ENCODE data around the gene CD82.

GRCh38 chr11:44590769-44591168 is 25.3 kb downstream of the CD82 start:
- TF ChIP-seq CTCF (IDR thresholded peaks at IDR 0.05) (no peak), POLR2A (IDR thresholded peaks at IDR 0.05) (no peak), POLR2AphosphoS5 (IDR thresholded peaks at IDR 0.05) (no peak)

All from breast epithelium (tissue), 3 donors.